Astrocyte of the spinal cord (primary cell): Measurements from ENCODE around the gene PIAS3.
A peak's percentile ranks its signal among the peaks of the same experiment; 100 is the strongest.

Source experiments
- DNase-seq: peaks from one replicate; pipeline ENCODE4 v3.0.0; 2011; ENCODE audit warnings: low read depth, low spot score
- H3K4me3 ChIP-seq: 2 replicates; pipeline ENCODE4 v1.5.1; 2011; ENCODE audit warnings: low read depth, mild to moderate bottlenecking, low read length, moderate library complexity
- in situ Hi-C: cut with HindIII; loops from 2 replicates; pipeline ENCODE4 v1.10.0; 2017; ENCODE audit warnings: low sequenced_read_pairs
- TF ChIP-seq, protein P1 (sequence below): IDR thresholded peaks from 2 replicates; pipeline ENCODE4 v1.5.1; 2012; ENCODE audit warnings: low read depth, mild to moderate bottlenecking, low read length, inconsistent platforms

PIAS3 gene

DNA sequence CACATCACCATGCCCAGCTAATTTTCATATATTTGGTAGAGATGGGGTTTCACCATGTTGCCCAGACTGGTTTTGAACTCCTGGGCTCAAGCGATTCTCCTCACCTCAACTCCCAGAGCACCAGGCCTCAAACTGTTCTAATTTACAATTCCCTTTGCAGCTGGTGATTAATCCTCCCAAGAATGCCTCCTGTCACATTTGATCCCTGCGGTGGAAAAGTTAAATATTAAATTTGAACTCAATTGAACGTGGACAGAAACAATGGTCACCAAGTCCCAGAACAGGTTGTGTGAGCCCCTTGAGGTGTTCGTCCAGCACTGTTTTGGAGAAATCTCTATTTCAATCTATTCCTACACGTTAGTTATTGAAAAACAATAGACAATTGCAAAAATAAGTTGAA lies 28.8 kb upstream of the PIAS3 start:
- H3K4me3 ChIP-seq, result no peak overlapping the region
- in situ Hi-C loops, result no loop called here
- TF ChIP-seq, protein P1, sequence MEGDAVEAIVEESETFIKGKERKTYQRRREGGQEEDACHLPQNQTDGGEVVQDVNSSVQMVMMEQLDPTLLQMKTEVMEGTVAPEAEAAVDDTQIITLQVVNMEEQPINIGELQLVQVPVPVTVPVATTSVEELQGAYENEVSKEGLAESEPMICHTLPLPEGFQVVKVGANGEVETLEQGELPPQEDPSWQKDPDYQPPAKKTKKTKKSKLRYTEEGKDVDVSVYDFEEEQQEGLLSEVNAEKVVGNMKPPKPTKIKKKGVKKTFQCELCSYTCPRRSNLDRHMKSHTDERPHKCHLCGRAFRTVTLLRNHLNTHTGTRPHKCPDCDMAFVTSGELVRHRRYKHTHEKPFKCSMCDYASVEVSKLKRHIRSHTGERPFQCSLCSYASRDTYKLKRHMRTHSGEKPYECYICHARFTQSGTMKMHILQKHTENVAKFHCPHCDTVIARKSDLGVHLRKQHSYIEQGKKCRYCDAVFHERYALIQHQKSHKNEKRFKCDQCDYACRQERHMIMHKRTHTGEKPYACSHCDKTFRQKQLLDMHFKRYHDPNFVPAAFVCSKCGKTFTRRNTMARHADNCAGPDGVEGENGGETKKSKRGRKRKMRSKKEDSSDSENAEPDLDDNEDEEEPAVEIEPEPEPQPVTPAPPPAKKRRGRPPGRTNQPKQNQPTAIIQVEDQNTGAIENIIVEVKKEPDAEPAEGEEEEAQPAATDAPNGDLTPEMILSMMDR, result no peak
- DNase-seq, result no peak

DNA sequence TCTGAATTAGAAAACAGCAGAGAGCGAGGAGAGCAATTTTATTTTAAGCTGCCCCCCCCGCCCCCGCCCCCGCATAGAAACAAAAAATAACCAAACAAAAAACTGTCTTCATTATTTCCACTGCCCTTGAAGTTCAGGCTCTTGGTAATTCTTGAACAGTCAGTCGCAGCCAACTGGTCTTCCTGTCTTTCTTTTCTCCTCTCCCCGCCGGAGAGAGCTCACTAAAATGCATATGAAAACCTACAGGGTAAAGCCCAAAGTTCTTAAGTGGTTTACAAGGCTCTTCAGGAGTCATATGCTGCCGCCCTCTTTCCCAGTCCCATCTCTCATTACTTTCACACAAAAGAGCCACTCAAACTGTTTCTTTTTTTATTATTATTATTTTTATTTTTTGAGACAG lies 27.9 kb upstream of the PIAS3 start:
- H3K4me3 ChIP-seq, result no peak overlapping the region
- DNase-seq, result no peak
- TF ChIP-seq, protein P1, result no peak
- in situ Hi-C loops, result no loop called here

DNA sequence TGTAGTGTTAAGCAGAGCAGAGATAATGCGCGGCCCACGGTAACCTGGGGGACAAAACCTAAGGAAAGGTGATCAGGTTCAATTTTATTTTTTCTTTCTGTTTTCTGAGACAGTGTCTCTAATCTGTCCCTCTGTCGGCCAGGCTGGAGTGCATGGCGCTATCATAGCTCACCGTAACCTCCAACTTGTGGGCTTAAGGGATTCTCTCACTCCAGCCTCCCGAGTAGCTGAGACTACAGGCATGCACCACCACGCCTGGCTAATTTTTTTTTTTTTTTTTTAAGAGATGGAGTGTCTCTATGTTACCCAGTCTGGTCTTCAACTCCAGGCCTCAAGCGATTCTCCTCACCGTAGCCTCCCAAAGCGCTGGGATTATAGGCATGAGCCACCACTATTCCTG lies 27.5 kb upstream of the PIAS3 start:
- TF ChIP-seq, protein P1, result no peak
- no peak for DNase-seq
- peak overlapping the region; percentile 68 for H3K4me3 ChIP-seq
- in situ Hi-C loops, result no loop called here

DNA sequence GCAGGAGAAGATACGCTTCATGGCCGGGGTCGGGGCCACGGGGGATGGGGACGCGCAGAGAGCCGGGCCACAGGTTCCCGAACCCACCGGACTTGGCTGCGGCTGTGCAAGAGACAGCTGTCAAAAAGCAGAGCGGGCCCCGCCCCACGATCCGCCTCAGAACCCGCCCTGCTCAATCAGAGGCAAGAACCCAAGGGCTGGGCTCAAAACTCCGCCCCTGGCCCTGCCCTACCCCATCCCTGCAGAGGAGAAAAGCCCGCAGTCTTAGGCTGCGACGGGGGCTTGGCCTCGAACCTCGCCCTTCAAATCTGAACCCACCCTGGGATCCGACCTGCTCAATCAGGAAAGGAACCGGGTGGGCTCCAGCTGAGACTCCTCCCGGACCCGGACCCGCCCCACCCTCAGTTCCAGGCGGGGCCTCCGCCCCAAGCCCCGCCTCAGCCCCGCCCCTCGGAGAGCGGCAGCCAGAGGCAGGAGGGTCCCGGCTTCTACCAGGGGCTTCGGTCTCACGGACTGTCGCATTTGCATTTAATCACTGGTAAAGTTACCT lies 26.9 kb upstream of the PIAS3 start, which contains the start of gene ANKRD35:
Gene ANKRD35 (minus strand): TSS at position 129 of the 550 bp plus-strand sequence. CDS start 108 bp downstream, at position 21.
- TF ChIP-seq, protein P1, result no peak
- in situ Hi-C loops, result no loop called here
- H3K4me3 ChIP-seq, result peak within 1 kb of the TSS; percentile 68
- peak; percentile 65 for DNase-seq

DNA sequence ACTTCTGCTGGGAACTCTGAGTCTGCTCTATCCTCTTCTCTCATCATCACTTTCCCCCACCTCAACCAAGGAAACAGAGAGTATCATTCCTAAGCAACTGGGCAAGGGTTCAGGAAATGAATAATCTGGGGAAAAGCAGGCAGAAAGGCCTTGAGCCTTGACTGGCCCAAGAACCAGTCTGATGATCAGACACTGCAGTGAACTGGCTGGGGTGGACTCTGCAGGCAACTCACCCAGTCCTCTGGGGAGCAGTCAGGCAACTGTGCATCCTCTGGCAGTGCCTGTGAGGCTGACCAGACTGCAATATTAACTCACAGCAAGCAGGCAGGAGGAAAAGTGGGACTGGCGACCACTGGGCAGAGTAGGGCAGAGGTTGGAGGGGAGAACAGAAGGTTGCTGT lies 25.8 kb upstream of the PIAS3 start:
- in situ Hi-C loops, result no loop called here
- peak; percentile 59 for DNase-seq

DNA sequence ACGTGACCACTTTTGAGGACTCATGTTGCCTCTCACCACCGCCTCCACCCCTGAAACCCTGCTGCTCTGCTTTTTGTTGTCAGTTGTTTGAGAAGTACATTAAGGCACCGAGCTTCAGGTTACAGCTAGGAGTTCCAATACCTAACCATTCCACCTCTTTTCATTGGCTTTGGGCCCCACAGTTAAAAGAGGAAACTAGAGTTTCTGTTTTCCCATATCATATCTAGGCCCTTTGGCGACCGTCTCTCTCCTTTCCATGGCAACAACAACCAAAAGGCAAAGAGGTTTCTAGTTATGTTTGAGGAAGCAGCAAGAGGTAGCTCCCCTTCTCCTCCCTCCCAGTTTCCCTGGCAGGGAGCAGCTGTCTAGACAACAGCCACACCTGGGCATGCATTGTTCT lies 20.9 kb upstream of the PIAS3 start:
- TF ChIP-seq, protein P1, result no peak
- in situ Hi-C loops, result no loop called here
- no peak for DNase-seq
- H3K4me3 ChIP-seq, result no peak overlapping the region

More for the DNA sequence above, 25.8 kb upstream of the PIAS3 start:
- H3K4me3 ChIP-seq, result no peak overlapping the region
- TF ChIP-seq, protein P1, result no peak
